Prostate gland (tissue), 2 donors: Measurements from ENCODE around the gene GMDS.

Experiments used
- CTCF ChIP-seq, 4 experiments: fragments of 200-600 bp in 2 of 4; fragments of 450-650 bp in 2 of 4; sonication (generic) in 2 of 4; IDR thresholded peaks; 1 replicate in 3 of 4; 2 replicates in 1 of 4; pipeline ENCODE4 v1.5.1; 2016 to 2019; ENCODE audit warnings: antibody characterized with exemption in 4 of 4, mild to moderate bottlenecking in 2 of 4, moderate library complexity in 2 of 4
- POLR2A ChIP-seq: fragments of 450-650 bp; IDR thresholded peaks from one replicate; pipeline ENCODE4 v1.6.1; 2016; ENCODE audit warnings: antibody characterized with exemption, mild to moderate bottlenecking
- POLR2AphosphoS5 ChIP-seq: sonication (generic); formaldehyde crosslinking; IDR thresholded peaks from one replicate; pipeline ENCODE4 v1.6.1; 2017; ENCODE audit warnings: antibody characterized with exemption

- TF ChIP-seq CTCF (IDR thresholded peaks at IDR 0.05) (no peak), POLR2AphosphoS5 (no peak), POLR2A (no peak)
Observed at GRCh38 chr6:1858859-1859258, 386.5 kb downstream of the GMDS start.
